Spleen (tissue), 11 donors: Measurements from ENCODE around the gene CCL18. TPM values are rescaled to one million over a fixed set of nuclear protein-coding genes. Genes with fewer than 3 reads are reported as not detected.
"Not testable (repeated sequence)": the region's sequence is repeated elsewhere in the genome, so short reads cannot be mapped to it uniquely, and the experiment has no call there.

ENCODE experiments used
- DNase-seq: peaks from one replicate; pipeline ENCODE4 v3.0.0-alpha.2; 2020
- H3K27ac ChIP-seq, 8 donors: fragments of 200-600 bp; sonication (generic) in 7 of 8; 1 replicate in 4 of 8; 2 replicates in 4 of 8; pipeline versions ENCODE4 v1.5.0 to v1.8.0; 2016 to 2021; ENCODE audit warnings: inconsistent platforms in 4 of 8, mild to moderate bottlenecking in 4 of 8, moderate library complexity in 1 of 8
- H3K27me3 ChIP-seq, 7 donors: fragments of 200-600 bp; sonication (generic) in 6 of 7; replicated peaks in 1 of 7; 1 replicate in 4 of 7; 2 replicates in 3 of 7; pipeline versions ENCODE4 v1.5.0 to v1.8.0; 2016 to 2021; ENCODE audit warnings: inconsistent platforms in 3 of 7, mild to moderate bottlenecking in 1 of 7
- H3K36me3 ChIP-seq, 6 donors: fragments of 200-600 bp; sonication (generic) in 5 of 6; 1 replicate in 4 of 6; 2 replicates in 2 of 6; pipeline versions ENCODE4 v1.5.0 to v1.8.0; 2016 to 2021; ENCODE audit warnings: inconsistent platforms in 2 of 6
- H3K4me1 ChIP-seq, 6 donors: fragments of 200-600 bp; sonication (generic) in 5 of 6; 1 replicate in 3 of 6; 2 replicates in 3 of 6; pipeline versions ENCODE4 v1.5.0 to v1.8.0; 2016 to 2021; ENCODE audit warnings: inconsistent platforms in 3 of 6
- H3K4me3 ChIP-seq, 8 donors: fragments of 200-600 bp; sonication (generic) in 7 of 8; 1 replicate in 4 of 8; 2 replicates in 4 of 8; pipeline versions ENCODE4 v1.5.0 to v1.8.0; 2016 to 2021; ENCODE audit warnings: inconsistent platforms in 4 of 8, mild to moderate bottlenecking in 4 of 8, moderate library complexity in 2 of 8
- H3K9me3 ChIP-seq, 8 donors: fragments of 200-600 bp; sonication (generic) in 7 of 8; 1 replicate in 4 of 8; 2 replicates in 4 of 8; pipeline versions ENCODE4 v1.5.0 to v1.8.0; 2016 to 2021; ENCODE audit warnings: inconsistent platforms in 4 of 8
- POLR2A ChIP-seq, 3 donors: fragments of 450-650 bp; IDR thresholded peaks; one replicate each; pipeline ENCODE4 v1.5.1; 2017; ENCODE audit warnings: antibody characterized with exemption in 3 of 3, mild to moderate bottlenecking in 1 of 3
- POLR2AphosphoS5 ChIP-seq, 3 donors: sonication (generic); formaldehyde crosslinking; IDR thresholded peaks; one replicate each; pipeline ENCODE4 v1.5.1; 2017; ENCODE audit warnings: antibody characterized with exemption in 3 of 3
- WGBS, 5 donors: extraction: QIAGEN DNeasy Blood & Tissue Kit in 3 of 5; methylation state at CpG; one replicate each; pipeline versions ENCODE4 v1.1.5 to v1.1.7; 2013 to 2018; 5-methylcytosine and 5-hydroxymethylcytosine counted together
- intact Hi-C: fragments of 100-400 bp; cut with DNase I; formaldehyde crosslinking; loops from one replicate; pipeline ENCODE4 v1.15.0; 2023; ENCODE audit warnings: low total_unique reads
- polyA plus RNA-seq, 3 donors: library from polyadenylated mRNA; stranded (reverse); fragments of 200-250 nt; gene quantifications; one replicate each; pipeline ENCODE4 v1.2.1, GENCODE V29; 2013
- total RNA-seq, 7 donors: library from RNA; depleted of rRNA in 3 of 7; stranded (reverse); fragments of >200 nt in 3 of 7; fragmentation: NEBNext Ultra II Directional in 4 of 7; extraction: Animal tissue kit (Norgen Biotek cat#: 25700) in 4 of 7; gene quantifications; one replicate each; pipeline versions ENCODE4 v1.1.0 to v1.2.1, GENCODE V29; 2016 to 2021
- TF ChIP-seq, protein P1 (sequence below), 11 experiments: fragments of 200-600 bp in 7 of 11; fragments of 450-650 bp in 4 of 11; sonication (generic) in 4 of 11; IDR thresholded peaks in 8 of 11; conservative IDR thresholded peaks in 3 of 11; 1 replicate in 7 of 11; 2 replicates in 4 of 11; pipeline versions ENCODE4 v1.4.0 to v1.8.0; 2016 to 2021; ENCODE audit warnings: antibody characterized with exemption in 11 of 11, inconsistent platforms in 4 of 11, mild to moderate bottlenecking in 1 of 11
- donor health status: healthy with polysubstance abuse.
- donor health status: DM: no; HTN: no; CAD: no; lungs with moderate emphysema.
- donor health status: DM: no; HTN: no; CAD: no.
- donor health status: Bipolar disorder and iron deficiency.
- donor health status: healthy.
- donor health status: DM: no; HTN: no; CAD: no.
- donor health status: DM: yes; HTN: yes; CAD: no.

Gene CCL18
- total and polyA plus RNA-seq, 10 donors = 5.2 to 109 (median 12.4) TPM

DNA sequence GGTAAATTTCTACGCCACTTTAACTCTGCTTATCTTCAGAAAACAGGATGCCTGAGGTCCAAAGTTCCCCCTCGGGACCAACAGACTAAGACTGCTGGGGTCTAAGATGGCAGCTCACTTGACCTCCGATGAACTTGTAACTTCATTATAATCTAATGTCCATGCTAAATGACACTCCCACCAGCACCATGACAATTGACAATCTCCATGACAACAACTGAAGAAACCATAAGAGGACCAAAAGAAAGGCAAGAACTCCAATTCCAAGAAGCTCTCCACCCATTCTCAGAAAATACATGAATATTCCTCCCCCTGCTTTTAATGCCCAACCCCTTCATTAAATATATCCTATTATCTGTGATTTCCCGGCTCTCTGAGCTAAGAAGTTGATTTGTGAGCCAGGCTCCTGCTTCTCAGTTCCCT lies 47.0 kb downstream of the CCL18 start:
- no peaks in the 10 kb centered on the region for H3K36me3 ChIP-seq
- intact Hi-C loops = no loop called here
- H3K4me3 ChIP-seq = no peak overlapping the region
- no peak for DNase-seq
- no peaks in the 10 kb centered on the region for H3K27me3 ChIP-seq
- TF ChIP-seq, protein P1, sequence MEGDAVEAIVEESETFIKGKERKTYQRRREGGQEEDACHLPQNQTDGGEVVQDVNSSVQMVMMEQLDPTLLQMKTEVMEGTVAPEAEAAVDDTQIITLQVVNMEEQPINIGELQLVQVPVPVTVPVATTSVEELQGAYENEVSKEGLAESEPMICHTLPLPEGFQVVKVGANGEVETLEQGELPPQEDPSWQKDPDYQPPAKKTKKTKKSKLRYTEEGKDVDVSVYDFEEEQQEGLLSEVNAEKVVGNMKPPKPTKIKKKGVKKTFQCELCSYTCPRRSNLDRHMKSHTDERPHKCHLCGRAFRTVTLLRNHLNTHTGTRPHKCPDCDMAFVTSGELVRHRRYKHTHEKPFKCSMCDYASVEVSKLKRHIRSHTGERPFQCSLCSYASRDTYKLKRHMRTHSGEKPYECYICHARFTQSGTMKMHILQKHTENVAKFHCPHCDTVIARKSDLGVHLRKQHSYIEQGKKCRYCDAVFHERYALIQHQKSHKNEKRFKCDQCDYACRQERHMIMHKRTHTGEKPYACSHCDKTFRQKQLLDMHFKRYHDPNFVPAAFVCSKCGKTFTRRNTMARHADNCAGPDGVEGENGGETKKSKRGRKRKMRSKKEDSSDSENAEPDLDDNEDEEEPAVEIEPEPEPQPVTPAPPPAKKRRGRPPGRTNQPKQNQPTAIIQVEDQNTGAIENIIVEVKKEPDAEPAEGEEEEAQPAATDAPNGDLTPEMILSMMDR (IDR thresholded peaks at IDR 0.05 in 8 of 11, conservative IDR thresholded peaks at IDR 0.05 in 3 of 11) = no peak
- no peak for TF ChIP-seq POLR2AphosphoS5 (IDR thresholded peaks at IDR 0.05)
- TF ChIP-seq POLR2A (IDR thresholded peaks at IDR 0.05) = no peak
- H3K27ac ChIP-seq = no peak overlapping the region
- peaks cover 0 to 13% (median 7%) of the 10 kb centered on the region in 8 donors for H3K9me3 ChIP-seq
- H3K4me1 ChIP-seq = peaks cover 0 to 26% (median 18%) of the 10 kb centered on the region in 6 donors
- 82 to 87% (median 86%) methylated on average over 4 of the region's 4 CpGs for WGBS, 5 donors

DNA sequence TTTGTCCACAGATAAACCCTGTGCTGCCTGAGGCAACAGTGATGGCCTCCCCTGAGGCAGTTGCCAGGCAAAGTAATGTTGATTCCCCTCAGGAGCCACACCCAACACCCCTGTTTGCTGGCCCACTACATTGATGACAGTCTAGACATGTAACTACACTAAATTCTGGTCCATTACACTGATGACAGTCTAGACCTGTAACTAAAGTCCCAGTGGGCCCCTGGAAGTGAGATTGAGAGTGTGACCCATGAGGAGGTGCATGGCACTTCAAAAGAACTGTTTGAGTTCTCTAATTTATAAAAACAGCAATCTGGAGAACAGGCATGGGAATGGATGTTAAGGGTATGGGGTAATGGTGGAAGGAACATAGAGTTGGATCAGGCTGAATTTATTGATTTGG lies 48.5 kb downstream of the CCL18 start:
- intact Hi-C loops = no loop called here

DNA sequence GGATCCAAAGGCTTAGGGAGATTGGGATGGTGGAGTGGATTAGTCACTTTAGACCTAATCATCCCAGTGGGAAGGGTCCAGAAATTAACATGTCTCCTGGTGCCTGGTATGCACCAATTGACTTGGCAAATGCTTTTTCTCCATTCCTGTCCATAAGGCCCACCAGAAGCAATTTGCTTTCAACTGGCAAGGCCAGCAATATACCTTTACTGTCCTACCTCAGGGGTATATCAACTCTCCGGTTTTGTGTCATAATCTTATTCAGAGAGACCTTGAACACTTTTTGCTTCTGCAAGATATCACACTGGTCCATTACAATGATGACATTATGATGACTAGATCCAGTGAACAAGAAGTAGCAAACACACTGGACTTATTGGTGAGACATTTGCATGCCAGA lies 49.1 kb downstream of the CCL18 start:
- H3K4me3 ChIP-seq, H3K36me3 ChIP-seq, DNase-seq, H3K27me3 ChIP-seq, intact Hi-C loops, H3K27ac ChIP-seq: not testable (repeated sequence)
- WGBS, 5 donors = 76 to 91% (median 87%) methylated on average over 1 of the region's 1 CpG
- Histone ChIP-seq H3K4me1 (peaks cover 0 to 11% (median 4%) of the 10 kb centered on the region in 6 donors), H3K9me3 (peaks cover 0 to 13% (median 7%) of the 10 kb centered on the region in 8 donors)

More for the DNA sequence above, 48.5 kb downstream of the CCL18 start:
- TF ChIP-seq POLR2A (IDR thresholded peaks at IDR 0.05) = no peak
- TF ChIP-seq, protein P1 (IDR thresholded peaks at IDR 0.05 in 8 of 11, conservative IDR thresholded peaks at IDR 0.05 in 3 of 11) = no peak
- peaks cover 0 to 13% (median 7%) of the 10 kb centered on the region in 8 donors for H3K9me3 ChIP-seq
- no peak for DNase-seq
- H3K4me3 ChIP-seq = no peak overlapping the region
- H3K4me1 ChIP-seq = peaks cover 0 to 11% (median 5%) of the 10 kb centered on the region in 6 donors
- H3K36me3 ChIP-seq = no peaks in the 10 kb centered on the region
- H3K27ac ChIP-seq = no peak overlapping the region
- no peaks in the 10 kb centered on the region for H3K27me3 ChIP-seq

DNA sequence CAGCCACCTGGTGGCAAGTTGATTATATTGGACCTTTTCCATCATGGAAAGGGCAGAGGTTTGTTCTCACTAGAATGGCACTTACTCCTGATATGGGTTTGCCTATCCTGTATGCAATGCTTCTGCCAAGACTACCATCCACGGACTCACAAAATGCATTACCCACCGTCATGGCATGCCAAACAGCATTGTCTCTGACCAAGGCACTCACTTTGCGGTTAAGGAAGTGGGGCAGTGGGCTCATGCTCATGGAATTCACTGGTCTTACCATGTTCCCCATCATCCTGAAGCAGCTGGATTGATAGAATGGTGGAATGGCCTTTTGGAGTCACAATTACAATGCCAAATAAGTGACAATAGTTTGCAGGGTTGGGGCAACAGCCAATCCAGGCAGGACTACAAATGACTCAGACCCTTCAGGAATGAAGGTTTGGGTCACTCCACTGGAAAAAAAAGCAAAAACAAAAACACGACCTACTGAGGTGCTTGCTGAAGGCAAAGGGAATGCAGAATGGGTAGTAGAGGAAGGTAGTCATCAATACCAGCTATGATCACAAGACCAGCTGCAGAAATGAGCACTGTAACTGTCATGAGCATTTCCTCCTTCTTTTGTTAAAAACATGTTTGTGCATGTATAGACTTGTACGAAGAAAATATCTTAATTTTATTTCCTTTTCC lies 51.0 kb downstream of the CCL18 start:
- H3K4me3 ChIP-seq, H3K36me3 ChIP-seq, intact Hi-C loops, H3K27me3 ChIP-seq, H3K27ac ChIP-seq, DNase-seq: not testable (repeated sequence)
- peaks cover 0 to 13% (median 7%) of the 10 kb centered on the region in 8 donors for H3K9me3 ChIP-seq
- peaks cover 0 to 14% (median 6%) of the 10 kb centered on the region in 6 donors for H3K4me1 ChIP-seq
- 78 to 91% (median 87%) methylated on average over 5 of the region's 5 CpGs for WGBS, 5 donors

DNA sequence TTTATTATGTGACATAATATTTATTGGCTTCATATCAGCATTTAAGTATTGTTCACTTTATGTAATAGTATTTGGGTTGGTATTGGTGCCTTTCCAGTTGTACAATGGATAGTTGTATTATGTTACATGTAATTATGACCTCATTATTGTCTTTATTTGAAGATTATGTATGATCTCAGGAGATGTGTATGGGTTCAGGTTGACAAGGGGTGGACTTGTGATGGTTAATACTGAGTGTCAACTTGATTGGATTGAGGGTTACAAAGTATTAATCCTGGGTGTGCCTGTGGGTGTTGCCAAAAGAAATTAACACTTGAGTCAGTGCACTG lies 51.5 kb downstream of the CCL18 start:
- Histone ChIP-seq H3K4me1 (peaks cover 0 to 14% (median 6%) of the 10 kb centered on the region in 6 donors), H3K9me3 (peaks cover 0 to 13% (median 7%) of the 10 kb centered on the region in 8 donors)
- intact Hi-C loops, DNase-seq, H3K27me3 ChIP-seq, H3K27ac ChIP-seq, H3K36me3 ChIP-seq, H3K4me3 ChIP-seq: not testable (repeated sequence)
